Natural killer cell (primary cell): ENCODE measurements around the gene NUDT15. TPM values are rescaled to one million over a fixed set of nuclear protein-coding genes. Genes with fewer than 3 reads are reported as not detected.

Experiments
- ATAC-seq, 3 donors: fragments of 150-1000 bp in 2 of 3; fragments of 200-7000 bp in 1 of 3; cut with Tn5 transposase; 1 replicate in 1 of 3; 2 replicates in 2 of 3; pipeline ENCODE4 v1.10.0; 2021; ENCODE audit warnings: mild to moderate bottlenecking in 2 of 3, moderate library complexity in 2 of 3
- DNase-seq, 2 donors: peaks; one replicate each; pipeline versions ENCODE4 v3.0.0 to v3.0.0-alpha.2; 2013 to 2021; ENCODE audit warnings: mixed read lengths in 1 of 2
- H3K27ac ChIP-seq: one replicate; pipeline ENCODE4 v1.5.1; 2013; ENCODE audit warnings: mild to moderate bottlenecking, low read length
- H3K27me3 ChIP-seq: one replicate; pipeline ENCODE4 v1.6.1; 2013; ENCODE audit warnings: low read length; ENCODE audit not compliant: control insufficient read depth, insufficient read depth
- H3K36me3 ChIP-seq: one replicate; pipeline ENCODE4 v1.6.1; 2013; ENCODE audit warnings: low read length; ENCODE audit not compliant: control insufficient read depth, insufficient read depth
- H3K4me1 ChIP-seq: one replicate; pipeline ENCODE4 v1.6.1; 2013; ENCODE audit warnings: low read length; ENCODE audit not compliant: control insufficient read depth, insufficient read depth
- H3K4me3 ChIP-seq: one replicate; pipeline ENCODE4 v1.5.1; 2013; ENCODE audit warnings: low read length
- H3K9me3 ChIP-seq: one replicate; pipeline ENCODE4 v1.6.1; 2013; ENCODE audit warnings: low read length; ENCODE audit not compliant: control insufficient read depth, insufficient read depth
- H3K27ac Mint-ChIP-seq, 2 donors: one replicate each; pipeline ENCODE4 v1.8.0; 2022; ENCODE audit warnings: mild to moderate bottlenecking in 2 of 2, mixed read lengths in 2 of 2, moderate library complexity in 1 of 2
- H3K27me3 Mint-ChIP-seq, 2 donors: one replicate each; pipeline ENCODE4 v1.8.0; 2022; ENCODE audit warnings: low read depth in 2 of 2, mixed read lengths in 2 of 2
- H3K36me3 Mint-ChIP-seq: one replicate; pipeline ENCODE4 v1.8.0; 2022; ENCODE audit warnings: mixed read lengths
- H3K4me1 Mint-ChIP-seq, 2 donors: one replicate each; pipeline ENCODE4 v1.8.0; 2022; ENCODE audit warnings: mixed read lengths in 2 of 2
- H3K4me3 Mint-ChIP-seq: one replicate; pipeline ENCODE4 v1.8.0; 2022; ENCODE audit warnings: mild to moderate bottlenecking, moderate library complexity, mixed read lengths
- H3K9me3 Mint-ChIP-seq, 2 donors: one replicate each; pipeline ENCODE4 v1.8.0; 2022; ENCODE audit warnings: mixed read lengths in 2 of 2
- CTCF ChIP-seq: fragments of 200-600 bp; IDR thresholded peaks from one replicate; pipeline ENCODE4 v1.8.0; 2022; ENCODE audit warnings: antibody characterized with exemption
- WGBS: methylation state at CpG from one replicate; pipeline ENCODE4 v1.1.7; 2013; ENCODE audit warnings: missing lambda C conversion rate; ENCODE audit not compliant: insufficient coverage; 5-methylcytosine and 5-hydroxymethylcytosine counted together
- intact Hi-C: fragments of 100-400 bp; cut with micrococcal nuclease; formaldehyde crosslinking; loops from one replicate; pipeline ENCODE4 v1.14.2; 2022
- total RNA-seq, 4 donors: library from RNA; stranded (reverse); fragments of 120-200 nt in 1 of 4; gene quantifications; one replicate each; pipeline versions ENCODE4 v1.2.3 to v1.2.4, GENCODE V29; 2013 to 2022

The NUDT15 gene
- 1 to 10 TPM; 6.4 to 7.5 (median 6.5) TPM for total RNA-seq
- total RNA-seq (2013): 6.5 TPM

- Mint-ChIP-seq H3K27ac (peak within 1 kb of the TSS; percentile 97 to 99), H3K9me3 (no peaks in the 10 kb centered on the region), H3K36me3 (no peaks in the 10 kb centered on the region), H3K27me3 (no peaks in the 10 kb centered on the region), H3K4me1 (peaks cover 21% of the 10 kb centered on the region in 2 donors), H3K4me3 (peak within 1 kb of the TSS; percentile 90)
- WGBS: under 1% methylated on average over 82 of the region's 82 CpGs
- Histone ChIP-seq H3K36me3 (peaks cover 4% of the 10 kb centered on the region), H3K4me3 (peak within 1 kb of the TSS; percentile 56), H3K27me3 (no peaks in the 10 kb centered on the region), H3K27ac (peak within 1 kb of the TSS; percentile 94), H3K9me3 (peaks cover 1% of the 10 kb centered on the region), H3K4me1 (peaks cover 13% of the 10 kb centered on the region)
- ATAC-seq (peak; percentile 92 to 99 (median 92)), DNase-seq (peak; percentile 90 to 100)
- intact Hi-C loops: loop anchor here (2.0 to 5.0 kb wide), 3 partner anchors 37 to 265 kb away; partner anchors contain the start of genes MED4, RB1 and SUCLA2
- TF ChIP-seq CTCF: peak; percentile 99
Measured at GRCh38 chr13:48037346-48038173, at the start of gene NUDT15. Gene NUDT15, plus strand, starts transcription at chr13:48037726. Its CDS starts 21 bp downstream, at chr13:48037747.

- peaks cover 9 to 10% of the 10 kb centered on the region in 2 donors for H3K4me1 Mint-ChIP-seq
- H3K27me3 ChIP-seq: no peaks in the 10 kb centered on the region
- peaks cover 25% of the 10 kb centered on the region for H3K36me3 Mint-ChIP-seq
- no peaks in the 10 kb centered on the region for H3K9me3 Mint-ChIP-seq
- H3K9me3 ChIP-seq: no peaks in the 10 kb centered on the region
- intact Hi-C loops: no loop called here
- TF ChIP-seq CTCF: no peak
- WGBS: no CpG with 5 or more reads among the region's 1 CpG
- H3K36me3 ChIP-seq: peaks cover 36% of the 10 kb centered on the region
- H3K27me3 Mint-ChIP-seq: no peaks in the 10 kb centered on the region
- H3K27ac Mint-ChIP-seq: no peak overlapping the region
- H3K4me1 ChIP-seq: no peaks in the 10 kb centered on the region
- ATAC-seq (no peak), DNase-seq (no peak)
- H3K27ac ChIP-seq: no peak overlapping the region
- no peak overlapping the region for H3K4me3 Mint-ChIP-seq
- H3K4me3 ChIP-seq: no peak overlapping the region
Measured at GRCh38 chr13:47990427-47990826, 47.1 kb upstream of the NUDT15 start.

- peaks cover 9 to 10% of the 10 kb centered on the region in 2 donors for H3K4me1 Mint-ChIP-seq
- peaks cover 25% of the 10 kb centered on the region for H3K36me3 Mint-ChIP-seq
- no peak overlapping the region for H3K4me3 Mint-ChIP-seq
Measured at GRCh38 chr13:47990920-47991466, 46.5 kb upstream of the NUDT15 start.

More at GRCh38 chr13:47990920-47991466, 46.5 kb upstream of the NUDT15 start:
- Histone ChIP-seq H3K27ac (no peak overlapping the region), H3K27me3 (no peaks in the 10 kb centered on the region), H3K4me3 (no peak overlapping the region), H3K4me1 (no peaks in the 10 kb centered on the region), H3K9me3 (no peaks in the 10 kb centered on the region), H3K36me3 (peaks cover 36% of the 10 kb centered on the region)
- H3K27ac Mint-ChIP-seq: no peak overlapping the region
- DNase-seq (no peak), ATAC-seq (no peak)
- H3K27me3 Mint-ChIP-seq: no peaks in the 10 kb centered on the region
- intact Hi-C loops: no loop called here
- TF ChIP-seq CTCF: no peak
- WGBS: 98% methylated on average over 2 of the region's 2 CpGs
- H3K9me3 Mint-ChIP-seq: no peaks in the 10 kb centered on the region
